Retinal pigment epithelial cell (primary cell): Measurements from ENCODE around the gene ATMIN.

ENCODE experiments used
- DNase-seq: peaks from one replicate; pipeline ENCODE4 v3.0.0-alpha.2; 2010; ENCODE audit warnings: low read depth
- H3K4me3 ChIP-seq: 2 replicates; pipeline ENCODE4 v1.5.1; 2011; ENCODE audit warnings: mild to moderate bottlenecking, low read length, control low read depth, moderate library complexity
- TF ChIP-seq, protein P1 (sequence below): conservative IDR thresholded peaks from 2 replicates; pipeline ENCODE4 v1.5.1; 2011; ENCODE audit warnings: low read depth, low read length, control low read depth, inconsistent platforms

Gene ATMIN

DNA sequence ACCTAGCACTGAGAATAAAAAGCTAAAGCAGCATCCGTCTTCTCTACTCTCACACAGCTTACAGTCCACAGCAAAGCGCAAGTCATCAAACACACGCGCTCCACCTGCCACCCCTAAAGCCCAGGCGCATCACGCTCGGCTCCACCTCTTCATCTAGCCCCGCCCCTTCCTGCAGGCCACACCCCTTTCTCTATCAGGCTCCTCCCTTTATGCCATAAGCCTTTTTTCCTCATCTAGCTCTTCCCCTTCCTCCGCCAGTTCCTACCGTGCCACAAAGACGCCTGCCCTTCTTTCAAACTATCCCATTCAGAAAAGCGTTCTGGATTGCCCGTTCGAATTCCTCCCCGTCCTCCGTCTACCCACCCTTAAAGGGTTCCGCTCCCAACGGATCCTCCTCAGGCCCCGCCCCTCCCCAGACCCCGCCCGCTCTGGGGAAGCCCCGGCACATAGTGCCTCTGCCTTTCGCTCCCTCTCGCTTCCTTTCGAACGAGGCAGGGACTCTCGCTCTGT is 41.0 kb downstream of the ATMIN start:
- TF ChIP-seq, protein P1, sequence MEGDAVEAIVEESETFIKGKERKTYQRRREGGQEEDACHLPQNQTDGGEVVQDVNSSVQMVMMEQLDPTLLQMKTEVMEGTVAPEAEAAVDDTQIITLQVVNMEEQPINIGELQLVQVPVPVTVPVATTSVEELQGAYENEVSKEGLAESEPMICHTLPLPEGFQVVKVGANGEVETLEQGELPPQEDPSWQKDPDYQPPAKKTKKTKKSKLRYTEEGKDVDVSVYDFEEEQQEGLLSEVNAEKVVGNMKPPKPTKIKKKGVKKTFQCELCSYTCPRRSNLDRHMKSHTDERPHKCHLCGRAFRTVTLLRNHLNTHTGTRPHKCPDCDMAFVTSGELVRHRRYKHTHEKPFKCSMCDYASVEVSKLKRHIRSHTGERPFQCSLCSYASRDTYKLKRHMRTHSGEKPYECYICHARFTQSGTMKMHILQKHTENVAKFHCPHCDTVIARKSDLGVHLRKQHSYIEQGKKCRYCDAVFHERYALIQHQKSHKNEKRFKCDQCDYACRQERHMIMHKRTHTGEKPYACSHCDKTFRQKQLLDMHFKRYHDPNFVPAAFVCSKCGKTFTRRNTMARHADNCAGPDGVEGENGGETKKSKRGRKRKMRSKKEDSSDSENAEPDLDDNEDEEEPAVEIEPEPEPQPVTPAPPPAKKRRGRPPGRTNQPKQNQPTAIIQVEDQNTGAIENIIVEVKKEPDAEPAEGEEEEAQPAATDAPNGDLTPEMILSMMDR = no peak
- peak overlapping the region; percentile 87 for H3K4me3 ChIP-seq
- peak; percentile 46 for DNase-seq

DNA sequence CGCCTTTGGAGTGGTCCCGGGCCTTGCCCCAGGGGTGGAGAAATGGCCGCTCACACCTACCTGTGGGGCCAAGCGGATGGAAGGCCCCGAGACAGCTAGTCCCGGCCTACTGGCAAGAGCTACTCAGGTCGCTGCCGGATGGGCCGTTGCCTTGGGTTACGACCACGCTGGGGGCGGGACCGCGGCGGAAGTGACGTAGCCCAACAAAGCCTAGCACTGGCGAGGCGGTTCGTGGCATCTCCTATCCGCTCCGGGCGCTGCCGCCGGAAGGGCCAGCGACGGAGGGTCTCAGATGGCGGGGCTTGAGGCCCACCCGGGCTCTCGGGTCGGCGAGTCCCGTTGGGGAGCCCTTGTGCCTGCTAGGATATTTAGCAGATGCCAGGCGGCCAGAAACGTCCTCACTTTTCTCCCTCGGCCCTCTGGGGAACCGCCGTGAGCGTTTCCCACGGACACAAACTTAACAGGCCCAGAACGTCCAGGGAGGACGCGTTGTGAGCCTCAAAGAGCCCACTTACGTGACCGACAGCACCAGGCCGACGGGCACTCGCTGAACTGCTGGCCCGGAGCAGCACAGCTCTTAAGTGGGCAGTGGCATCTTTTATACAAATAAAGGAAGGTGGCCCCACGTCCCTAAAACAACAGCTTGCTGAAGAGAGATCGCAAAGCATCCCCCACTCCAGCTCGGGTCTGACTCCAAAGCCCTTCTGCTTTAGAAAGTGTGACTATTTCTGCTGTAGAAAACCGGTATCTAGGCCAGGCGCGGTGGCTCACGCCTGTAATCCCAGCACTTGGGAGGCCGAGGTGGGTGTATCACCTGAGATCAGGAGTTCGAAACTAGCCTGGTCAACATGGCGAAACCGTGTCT is 41.7 kb downstream of the ATMIN start, which contains the start of gene C16orf46:
Gene C16orf46 (minus strand): TSS at position 163 of the 865 bp plus-strand sequence. CDS start 13,283 bp downstream, outside the sequence.
- TF ChIP-seq, protein P1 = no peak
- H3K4me3 ChIP-seq = peak within 1 kb of the TSS; percentile 87
- DNase-seq = peak; percentile 86

DNA sequence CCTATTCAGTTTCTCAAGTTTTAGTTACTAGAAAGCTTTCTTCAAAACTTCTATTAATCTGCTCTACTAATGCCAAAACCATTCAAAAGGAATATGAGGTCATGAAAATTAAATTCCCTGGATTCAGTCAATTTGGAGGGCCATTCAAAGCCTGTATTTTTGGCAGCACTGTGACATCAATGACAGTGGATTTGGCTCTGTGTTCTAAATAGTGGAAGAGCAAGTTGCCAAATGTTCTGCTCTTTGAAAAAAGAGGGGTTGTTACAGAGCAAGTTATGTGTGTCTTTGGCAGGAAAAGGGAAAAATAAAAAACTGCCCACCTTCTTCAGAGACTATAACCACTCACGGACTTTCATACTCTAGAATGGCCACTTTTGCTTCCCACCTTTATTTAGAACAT is 44.6 kb downstream of the ATMIN start:
- TF ChIP-seq, protein P1 = no peak
- no peak for DNase-seq
- H3K4me3 ChIP-seq = no peak overlapping the region

DNA sequence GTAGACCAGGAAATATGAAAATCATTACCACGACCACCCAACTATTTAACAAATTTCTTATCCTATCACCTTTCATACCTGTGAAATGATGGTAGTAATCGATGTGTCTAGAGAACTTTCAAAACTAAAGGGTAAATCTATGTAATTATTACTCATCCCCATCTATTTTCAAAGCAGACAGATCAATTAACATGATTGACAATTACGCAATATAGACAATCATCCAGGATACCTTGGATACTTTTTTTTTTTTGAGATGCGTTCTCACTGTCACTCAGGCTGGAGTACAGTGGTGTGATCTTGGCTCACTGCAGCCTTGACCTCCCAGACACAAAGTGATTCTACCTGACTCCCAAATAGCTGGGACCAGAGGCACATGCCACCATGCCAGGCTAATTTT is 45.4 kb downstream of the ATMIN start:
- TF ChIP-seq, protein P1 = no peak
- DNase-seq = no peak
- no peak overlapping the region for H3K4me3 ChIP-seq

DNA sequence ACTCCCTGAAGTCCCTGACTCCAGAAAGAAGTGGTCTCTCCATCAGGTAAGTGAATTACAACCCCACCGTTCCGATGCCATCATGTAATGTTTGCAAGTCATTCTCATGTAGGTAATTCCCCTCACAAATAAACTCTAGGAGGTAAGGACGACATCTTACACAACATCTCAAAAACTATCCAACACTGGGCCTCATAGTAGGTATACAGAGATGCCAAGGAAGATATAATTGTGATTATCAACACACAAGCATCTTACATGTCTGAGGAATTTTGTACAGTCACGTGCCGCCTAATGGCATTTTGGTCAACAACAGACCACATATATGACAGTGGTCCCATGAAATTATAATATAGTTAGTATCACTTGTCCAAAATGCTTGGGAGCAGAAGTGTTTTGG is 53.2 kb downstream of the ATMIN start:
- TF ChIP-seq, protein P1 = no peak
- H3K4me3 ChIP-seq = no peak overlapping the region
- DNase-seq = no peak

DNA sequence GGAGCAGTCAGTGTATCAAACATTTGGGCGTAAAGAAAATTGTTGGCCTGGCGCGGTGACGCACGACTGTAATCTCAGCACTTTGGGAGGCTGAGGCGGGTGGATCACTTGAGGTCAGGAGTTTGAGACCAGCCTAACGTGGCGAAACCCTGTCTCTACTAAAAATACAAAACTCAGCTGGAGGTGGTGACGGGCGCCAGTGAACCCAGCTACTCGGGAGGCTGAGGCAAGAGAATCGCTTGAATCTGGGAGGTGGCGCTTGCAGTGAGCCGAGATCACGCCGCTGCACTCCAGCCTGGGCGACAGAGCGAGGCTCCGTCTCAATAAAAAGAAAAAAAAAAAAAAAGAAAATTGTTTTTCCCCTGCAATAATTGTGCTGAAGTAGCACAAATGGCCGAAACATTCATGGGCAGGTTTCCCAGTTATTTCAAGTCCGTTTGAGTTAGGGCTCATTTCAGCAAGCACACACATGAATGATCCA is 59.2 kb downstream of the ATMIN start:
- TF ChIP-seq, protein P1 = no peak
- H3K4me3 ChIP-seq = peak overlapping the region; percentile 39
- peak; percentile 18 for DNase-seq

DNA sequence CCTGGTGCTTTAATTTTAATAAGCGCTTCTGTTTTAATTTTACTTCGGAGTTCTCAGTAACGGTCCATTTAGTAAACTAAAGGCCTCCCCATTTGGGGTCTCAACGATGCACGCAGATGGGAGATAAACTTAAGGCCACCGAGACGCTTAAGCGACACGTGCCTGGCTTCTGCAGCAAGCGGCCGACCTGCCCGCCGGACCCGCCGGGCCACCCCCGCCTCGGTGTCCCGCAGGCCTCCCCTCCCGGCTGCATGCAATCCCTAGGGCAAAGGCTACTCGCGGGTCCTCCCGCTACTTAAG is 60.0 kb downstream of the ATMIN start:
- TF ChIP-seq, protein P1 = no peak
- no peak for DNase-seq
- peak overlapping the region; percentile 73 for H3K4me3 ChIP-seq
